GM21786 (cell line): ENCODE measurements around the gene ACAP3.
A peak's percentile ranks its signal among the peaks of the same experiment; 100 is the strongest.

ENCODE experiments used
- ATAC-seq: cut with Tn5 transposase; IDR thresholded peaks from one replicate; pipeline ENCODE4 v1.9.1; 2021; ENCODE audit not compliant: unreplicated experiment

Gene ACAP3

GRCh38 chr1:1307923-1308755 is at the start of gene ACAP3, which contains the start of gene PUSL1:
ACAP3 (minus strand) TSS chr1:1307930; CDS start chr1:1307815, 115 bp downstream.
PUSL1 (plus strand) TSS chr1:1308597; CDS start chr1:1308644, 47 bp downstream.
- ATAC-seq = peak; percentile 59

DNA sequence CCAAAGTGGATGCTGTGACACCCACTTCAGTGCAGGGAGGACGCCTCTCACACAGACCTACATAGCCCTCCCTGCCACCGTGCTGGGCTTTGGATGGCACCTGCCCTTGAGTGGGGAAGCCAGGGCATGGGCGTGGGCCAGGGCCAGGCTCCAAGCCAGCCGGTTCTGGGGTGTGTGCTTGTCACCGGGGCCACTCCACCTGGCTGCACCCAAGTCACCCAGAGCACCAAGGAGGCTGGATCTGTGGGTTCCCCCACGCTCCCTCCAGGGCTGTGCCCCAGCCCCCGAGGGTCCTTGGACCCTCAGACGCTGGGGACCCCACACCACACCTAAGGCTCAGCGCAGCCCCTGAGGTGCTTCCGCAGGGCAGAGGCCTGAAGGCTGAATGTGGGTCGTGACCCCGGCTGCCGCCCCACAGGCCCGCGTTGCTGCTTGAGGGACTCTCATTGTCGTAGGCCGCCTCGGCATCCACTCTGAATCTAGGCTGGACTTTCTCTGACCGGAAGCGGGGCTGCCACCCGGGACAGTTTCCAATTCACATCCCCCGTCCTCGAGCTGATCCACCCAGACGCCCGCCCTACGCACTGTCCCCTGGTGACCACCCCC is 49.2 kb upstream of the ACAP3 start:
- ATAC-seq = no peak

- ATAC-seq = no peak
Measured at GRCh38 chr1:1356166-1356795, 48.6 kb upstream of the ACAP3 start.

DNA sequence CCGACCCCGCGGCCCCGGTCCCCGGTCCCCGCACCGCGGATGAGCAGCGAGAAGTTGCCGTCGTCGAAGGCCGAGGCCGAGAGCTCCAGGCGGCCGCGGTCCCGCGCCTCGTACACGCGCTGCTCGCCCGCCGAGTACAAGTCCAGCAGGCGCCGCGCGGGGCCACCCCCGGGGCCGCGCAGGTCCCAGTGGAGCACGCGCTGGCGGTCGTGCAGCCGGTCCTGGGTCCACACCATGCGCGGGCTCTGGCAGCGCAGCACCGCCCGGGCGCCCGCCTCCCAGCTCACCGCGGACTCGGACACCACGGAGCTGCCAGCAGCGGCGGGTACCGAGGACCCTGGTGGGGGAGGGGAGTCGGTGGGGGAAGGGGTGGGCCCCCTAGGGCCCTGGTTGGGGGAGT is 47.7 kb upstream of the ACAP3 start:
- ATAC-seq = no peak

DNA sequence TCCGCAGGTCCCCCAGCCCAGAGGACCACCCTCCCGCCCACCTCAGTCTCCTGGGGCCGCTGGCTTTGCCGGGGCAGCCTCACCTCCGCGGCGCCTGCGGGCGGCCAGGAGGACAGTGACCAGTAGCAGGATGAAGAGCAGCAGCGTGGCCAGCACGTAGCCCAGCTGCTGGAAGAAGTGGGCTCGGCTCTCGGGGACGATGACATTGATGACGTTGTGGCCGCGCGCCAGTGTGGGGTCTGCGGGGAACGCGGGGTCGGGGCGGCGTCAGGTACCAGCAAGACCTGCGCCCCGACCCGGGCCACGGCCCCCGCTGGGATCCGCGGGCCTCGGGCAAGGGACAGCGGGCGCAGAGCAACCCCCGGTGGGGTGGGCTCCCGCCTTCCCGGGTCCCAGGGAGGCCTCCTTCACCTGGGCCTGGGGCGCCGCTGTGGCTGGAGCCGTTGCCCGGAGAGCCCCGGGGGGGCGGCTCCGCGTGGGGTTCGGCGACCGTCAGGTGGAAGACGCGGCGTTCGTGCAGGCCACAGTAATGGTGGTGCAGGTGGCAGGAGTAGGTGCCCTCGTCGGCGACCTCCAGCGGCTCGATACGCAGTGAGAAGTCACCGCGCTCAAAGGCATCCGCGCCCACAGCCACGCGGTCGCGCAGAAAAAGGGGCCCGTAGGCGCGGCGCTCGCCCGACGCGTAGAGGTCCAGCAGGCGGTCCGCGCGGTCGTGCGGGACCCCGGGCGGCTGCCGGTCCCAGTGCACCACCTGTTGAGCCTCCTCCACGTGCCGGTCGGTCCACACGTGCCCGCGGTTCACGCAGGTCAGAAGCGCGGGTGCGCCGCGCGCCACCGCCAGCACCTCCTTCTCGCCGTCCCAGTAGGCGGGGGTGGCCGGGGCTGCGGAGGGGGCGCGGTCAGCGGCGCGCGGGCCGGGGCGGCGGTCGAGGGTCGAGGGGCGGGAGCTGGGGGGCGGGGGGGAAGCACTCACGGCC is 46.8 kb upstream of the ACAP3 start:
- ATAC-seq = no peak

DNA sequence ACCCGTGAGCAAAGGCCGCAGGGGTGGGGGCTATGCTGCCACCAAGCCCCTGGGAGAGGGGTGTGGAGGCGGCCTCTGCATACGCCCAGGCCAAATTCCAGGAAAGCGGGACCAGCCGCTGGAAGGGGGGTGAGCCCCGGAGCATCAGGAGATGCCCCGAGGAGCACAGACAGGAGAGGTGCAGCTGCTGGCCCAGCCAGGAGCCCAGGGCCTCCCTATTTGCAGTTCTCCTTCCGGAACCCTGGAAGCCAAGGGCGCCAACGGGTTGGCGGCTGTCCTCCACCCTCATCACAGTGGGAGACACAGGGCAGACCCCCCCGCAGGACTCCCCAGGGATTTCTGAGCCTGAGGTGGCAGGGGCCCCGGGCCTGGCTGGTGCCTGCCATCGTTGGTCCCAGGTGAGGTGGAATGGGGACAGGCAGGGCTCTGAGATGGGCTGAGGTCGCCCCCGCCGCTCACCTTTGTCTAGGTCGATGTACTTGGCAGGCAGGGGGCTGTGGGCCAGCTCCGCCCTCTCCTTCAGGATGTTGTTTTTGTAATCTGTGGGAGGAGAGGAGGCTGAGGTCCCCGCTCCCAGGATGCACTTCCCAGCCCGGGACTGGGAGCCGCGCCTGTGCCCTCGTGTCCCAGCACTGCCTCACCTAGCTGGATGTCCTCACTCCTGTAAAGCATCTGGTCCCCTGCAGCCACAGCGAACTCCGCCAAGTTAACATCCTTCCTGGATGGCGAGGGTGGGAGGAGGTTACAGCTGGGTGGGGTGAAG is 45.8 kb upstream of the ACAP3 start:
- ATAC-seq = no peak

- no peak for ATAC-seq
Measured at GRCh38 chr1:1352786-1353388, 45.2 kb upstream of the ACAP3 start.

GRCh38 chr1:1351511-1352427 is 44.0 kb upstream of the ACAP3 start:
- ATAC-seq = no peak

GRCh38 chr1:1349256-1350012 is 41.7 kb upstream of the ACAP3 start, which contains the start of gene DVL1:
DVL1 (minus strand) TSS chr1:1349418; CDS start chr1:1349065, 353 bp downstream.
- ATAC-seq = peak; percentile 38

DNA sequence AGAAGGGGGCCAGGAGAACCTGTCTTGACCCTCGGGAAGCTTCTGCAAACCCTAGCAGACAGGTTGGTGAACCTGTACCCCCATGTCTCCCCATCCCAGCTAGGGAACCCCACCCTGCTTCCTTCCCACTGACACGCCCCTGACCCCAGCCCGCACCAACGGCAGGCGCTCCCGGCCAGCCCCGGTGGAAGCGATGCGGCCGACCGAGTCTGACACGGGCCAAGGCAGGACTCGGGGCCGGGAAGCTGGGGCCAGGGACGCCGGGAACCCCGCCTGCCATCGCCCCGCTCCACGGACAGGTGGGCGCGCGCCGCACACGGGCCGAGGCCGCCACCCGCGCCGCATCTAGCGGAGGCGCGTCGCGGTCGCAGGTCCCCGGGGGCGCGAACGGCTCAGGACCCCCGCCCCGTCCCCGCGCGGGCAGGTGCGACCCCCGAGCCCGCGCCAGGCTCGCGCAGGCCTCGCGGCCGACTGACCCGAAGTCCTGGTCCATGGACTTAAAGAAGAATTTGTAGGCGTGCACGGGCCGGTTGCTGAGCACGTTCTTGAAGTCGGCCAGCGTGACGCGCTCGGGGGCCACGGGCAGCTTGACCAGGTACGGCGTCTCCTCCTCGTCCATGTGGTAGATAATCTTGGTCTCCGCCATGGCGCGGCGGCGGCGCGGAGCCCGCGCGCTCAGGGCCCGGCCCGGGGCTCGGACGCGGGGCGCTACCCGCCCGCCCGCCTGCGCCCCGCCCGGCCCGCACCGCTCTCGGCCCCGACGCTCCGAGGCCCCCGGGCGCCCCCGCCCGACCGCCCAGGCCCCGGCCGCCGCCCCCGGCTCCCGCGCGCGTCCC is 40.9 kb upstream of the ACAP3 start:
- peak; percentile 22 for ATAC-seq

- ATAC-seq = no peak
Measured at GRCh38 chr1:1347663-1348419, 40.1 kb upstream of the ACAP3 start.

DNA sequence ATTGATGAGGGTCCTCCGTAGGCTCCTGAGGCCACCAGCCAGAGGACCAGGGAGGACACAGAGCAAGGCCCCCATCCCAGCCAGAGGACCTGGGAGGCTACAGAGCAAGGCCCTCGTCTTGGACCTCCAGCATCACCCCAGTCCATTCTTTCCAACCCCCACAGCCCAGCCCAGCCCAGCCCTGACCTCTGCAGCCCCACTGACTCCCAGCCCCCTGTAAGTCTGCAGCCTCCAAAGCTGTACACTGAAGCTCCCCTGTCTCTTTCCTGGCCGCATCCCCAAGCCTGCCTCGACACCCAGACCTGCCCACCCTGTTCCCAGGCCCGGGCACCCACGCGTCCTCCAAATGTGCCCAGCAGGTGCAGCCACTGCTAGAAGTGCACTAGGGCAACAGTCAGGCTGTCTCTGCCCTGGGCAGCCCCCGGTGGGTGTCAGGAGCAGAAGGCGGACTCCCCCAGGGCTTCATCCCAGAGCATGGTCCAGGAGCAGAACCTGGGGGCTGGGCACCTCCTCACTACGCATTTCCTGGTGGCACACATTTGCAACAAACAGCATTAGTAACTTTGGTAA is 39.4 kb upstream of the ACAP3 start:
- ATAC-seq = no peak

GRCh38 chr1:1346501-1346890 is 38.8 kb upstream of the ACAP3 start:
- ATAC-seq = no peak

DNA sequence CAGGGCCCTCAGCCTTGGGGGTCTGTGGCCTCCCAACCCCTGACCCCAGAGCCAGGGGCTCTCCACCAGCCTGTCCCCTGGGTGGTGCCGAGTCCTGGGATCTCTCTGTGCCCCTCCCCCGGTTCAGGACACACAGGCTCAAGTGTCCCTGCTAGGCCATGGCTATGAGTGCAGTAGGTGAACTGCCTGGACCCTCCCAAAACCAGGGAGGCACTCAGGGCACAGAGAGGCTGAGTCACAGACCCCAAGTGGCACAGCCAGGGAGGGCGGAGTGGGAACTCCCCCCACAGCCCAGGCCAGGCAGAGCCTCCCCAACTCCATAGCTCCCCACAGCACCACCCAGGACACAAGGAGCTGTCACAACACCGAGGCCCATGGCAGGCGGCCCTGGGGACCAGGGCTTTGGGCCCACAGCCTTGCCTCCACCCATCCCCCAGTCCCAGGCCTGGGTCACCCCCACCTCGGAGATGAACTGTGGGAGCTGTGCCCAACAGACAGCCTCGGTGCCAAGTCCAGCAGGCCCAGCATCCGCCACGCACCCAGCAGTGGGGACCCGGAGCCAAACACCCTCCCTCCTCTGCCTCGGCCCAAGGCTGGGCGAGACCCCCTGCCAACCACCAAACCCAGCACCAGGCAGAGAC is 38.2 kb upstream of the ACAP3 start:
- no peak for ATAC-seq

DNA sequence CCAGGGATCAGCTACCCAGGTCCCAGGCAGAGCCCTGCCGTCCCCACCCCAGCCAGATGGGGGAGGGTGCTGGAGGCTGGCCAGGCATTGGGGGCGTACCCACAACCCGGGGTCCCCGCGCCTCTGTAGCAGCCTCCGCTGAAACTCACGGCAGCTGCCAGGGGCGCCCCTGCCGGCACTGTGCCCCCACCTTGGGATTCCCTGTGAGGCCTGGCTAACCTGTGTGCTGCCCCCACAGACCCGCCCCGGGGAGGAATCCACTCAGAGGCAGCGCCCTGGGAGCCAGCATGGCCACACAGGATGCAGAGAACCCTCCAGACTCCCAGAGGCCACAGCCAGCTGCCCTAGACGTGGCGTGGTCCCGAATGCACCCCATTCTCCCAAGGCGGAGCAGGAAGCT is 37.7 kb upstream of the ACAP3 start:
- no peak for ATAC-seq
